HCT116 (cell line): Measurements from ENCODE around the gene KRTAP2-2. TPM values are rescaled to one million over a fixed set of nuclear protein-coding genes. Genes with fewer than 3 reads are reported as not detected.
A peak's percentile ranks its signal among the peaks of the same experiment; 100 is the strongest.

Experiments
- ATAC-seq: fragments of 200-7000 bp; cut with Tn5 transposase; 2 replicates; pipeline ENCODE4 v1.9.1; 2020; ENCODE audit warnings: mild to moderate bottlenecking, moderate library complexity
- BruUV-seq: library from RNA; stranded (reverse); fragments of 400-500 nt; replicated peaks from 2 replicates; lab custom pipeline; 2021; lab: Mats Ljungman, UMichigan
- CTCF ChIA-PET: fragments of 300-600 bp; sonication (Branson Sonifier 250); formaldehyde crosslinking; loops from one replicate; lab custom pipeline; 2021; ENCODE audit warnings: antibody characterized with exemption; lab: Charles Lee
- POLR2A ChIA-PET: fragments of 300-600, 350-600 bp; sonication (Branson Sonifier 250); formaldehyde crosslinking; loops from one replicate; lab custom pipeline; 2021; ENCODE audit warnings: antibody characterized with exemption; lab: Charles Lee
- RAD21 ChIA-PET, 2 experiments: fragments of 300-600 bp; sonication (Branson Sonifier 250); formaldehyde crosslinking; loops; one replicate each; lab custom pipeline; 2023; ENCODE audit warnings: low total read pairs in 2 of 2; ENCODE audit not compliant: uncharacterized antibody in 2 of 2, unreplicated experiment in 2 of 2, low non-redundant PET in 1 of 2; lab: Charles Lee
- DNase-seq: peaks from one replicate; pipeline ENCODE4 v3.0.0-alpha.2; 2010; ENCODE audit warnings: low read depth, low spot score
- H2AFZ ChIP-seq: fragments of 200-600 bp; shearing (Covaris generic), sonication (generic); 2 replicates; pipeline ENCODE4 v1.6.1; 2017; ENCODE audit warnings: low read depth, mixed run types, mixed read lengths, antibody characterized with exemption, low read length; ENCODE audit not compliant: poor library complexity, severe bottlenecking
- H3K27ac ChIP-seq: 2 replicates; pipeline ENCODE4 v1.5.1; 2012; ENCODE audit warnings: low read depth, low read length
- H3K27me3 ChIP-seq: fragments of 200-600 bp; sonication (generic); 2 replicates; pipeline ENCODE4 v1.6.1; 2016; ENCODE audit warnings: mixed run types, low read length, mixed read lengths; ENCODE audit not compliant: insufficient read depth
- H3K36me3 ChIP-seq, 2 experiments: fragments of 200-500 bp in 1 of 2; fragments of 200-600 bp in 1 of 2; sonication (Bioruptor generic) in 1 of 2; sonication (generic) in 1 of 2; 2 replicates each; pipeline versions ENCODE4 v1.5.1 to v1.6.1; 2014 to 2016; ENCODE audit warnings: low read length in 2 of 2, inconsistent platforms in 1 of 2, mixed read lengths in 1 of 2, mixed run types in 1 of 2; ENCODE audit not compliant: insufficient read depth in 2 of 2, control insufficient read depth in 1 of 2
- H3K4me1 ChIP-seq, 2 experiments: fragments of 200-600 bp in 1 of 2; sonication (generic) in 1 of 2; 2 replicates each; pipeline versions ENCODE4 v1.5.1 to v1.6.1; 2012 to 2017; ENCODE audit warnings: low read length in 2 of 2, inconsistent platforms in 1 of 2, mild to moderate bottlenecking in 1 of 2, mixed read lengths in 1 of 2, mixed run types in 1 of 2, moderate library complexity in 1 of 2; ENCODE audit not compliant: insufficient read depth in 2 of 2, control insufficient read depth in 1 of 2
- H3K4me2 ChIP-seq: fragments of 200-600 bp; sonication (generic); 2 replicates; pipeline ENCODE4 v1.6.1; 2017; ENCODE audit warnings: mixed run types, low read length, mixed read lengths
- H3K4me3 ChIP-seq, 2 experiments: fragments of 200-600 bp in 1 of 2; sonication (generic) in 1 of 2; replicated peaks in 1 of 2; 2 replicates each; pipeline ENCODE4 v1.5.1; 2011 to 2016; ENCODE audit warnings: low read length in 2 of 2, control low read depth in 1 of 2, low read depth in 1 of 2, mild to moderate bottlenecking in 1 of 2, mixed read lengths in 1 of 2, mixed run types in 1 of 2
- H3K79me2 ChIP-seq: fragments of 200-600 bp; sonication (generic); 2 replicates; pipeline ENCODE4 v1.6.1; 2017; ENCODE audit warnings: mild to moderate bottlenecking, mixed run types, low read length, moderate library complexity, mixed read lengths; ENCODE audit not compliant: insufficient read depth
- H3K9ac ChIP-seq: fragments of 200-600 bp; sonication (generic); 2 replicates; pipeline ENCODE4 v1.6.1; 2016; ENCODE audit warnings: low read length, mixed read lengths
- H3K9me2 ChIP-seq: fragments of 200-600 bp; sonication (generic), shearing (Covaris generic); 2 replicates; pipeline ENCODE4 v1.6.1; 2017; ENCODE audit warnings: mixed run types, mild to moderate bottlenecking, moderate library complexity; ENCODE audit not compliant: insufficient read depth
- H3K9me3 ChIP-seq, 2 experiments: fragments of 200-500 bp in 1 of 2; fragments of 200-600 bp in 1 of 2; sonication (Bioruptor generic) in 1 of 2; sonication (generic) in 1 of 2; 2 replicates each; pipeline ENCODE4 v1.6.1; 2014 to 2017; ENCODE audit warnings: low read length in 2 of 2, mixed read lengths in 2 of 2, inconsistent platforms in 1 of 2, low read depth in 1 of 2, mild to moderate bottlenecking in 1 of 2, mixed run types in 1 of 2, moderate library complexity in 1 of 2; ENCODE audit not compliant: control insufficient read depth in 1 of 2, insufficient read depth in 1 of 2
- H4K20me1 ChIP-seq: fragments of 200-600 bp; sonication (generic), shearing (Covaris generic); 2 replicates; pipeline ENCODE4 v1.6.1; 2017; ENCODE audit warnings: mixed run types, mild to moderate bottlenecking, moderate library complexity; ENCODE audit not compliant: insufficient read depth
- CBX3 ChIP-seq: IDR thresholded peaks from 2 replicates; pipeline ENCODE4 v1.6.1; 2012; ENCODE audit warnings: low read depth
- EGR1 ChIP-seq: IDR thresholded peaks from 2 replicates; pipeline ENCODE4 v1.6.1; 2012; ENCODE audit warnings: low read depth
- ELF1 ChIP-seq: IDR thresholded peaks from 2 replicates; pipeline ENCODE4 v1.6.1; 2012; ENCODE audit warnings: low read depth, borderline replicate concordance
- EZH2phosphoT487 ChIP-seq: fragments of 200-600 bp; IDR thresholded peaks from 2 replicates; pipeline ENCODE4 v1.6.1; 2018; ENCODE audit warnings: antibody characterized with exemption, borderline replicate concordance
- JUND ChIP-seq: IDR thresholded peaks from 2 replicates; pipeline ENCODE4 v1.6.1; 2012
- TCF7L2 ChIP-seq: IDR thresholded peaks from 2 replicates; pipeline ENCODE4 v1.7.0; 2011; ENCODE audit warnings: borderline replicate concordance, inconsistent platforms; ENCODE audit not compliant: insufficient read depth, insufficient read length; ENCODE audit errors: extremely low read depth
- YY1 ChIP-seq: IDR thresholded peaks from 2 replicates; pipeline ENCODE4 v1.6.1; 2011; ENCODE audit warnings: low read length, low read depth, moderate library complexity, mild to moderate bottlenecking; ENCODE audit not compliant: insufficient replicate concordance; ENCODE audit errors: extremely low read depth
- ZFX ChIP-seq: fragments of 450-650 bp; IDR thresholded peaks from 2 replicates; pipeline ENCODE4 v1.6.1; 2017
- intact Hi-C: fragments of 100-400 bp; cut with micrococcal nuclease; formaldehyde crosslinking; loops from 2 replicates; pipeline ENCODE4 v1.10.0; 2022
- total RNA-seq: library from RNA; stranded (reverse); gene quantifications from one replicate; pipeline ENCODE4 v1.2.1, GENCODE V29; 2021; ENCODE audit not compliant: unreplicated experiment
- TF ChIP-seq, protein P1 (sequence below): IDR thresholded peaks from 2 replicates; pipeline ENCODE4 v1.6.1; 2012
- TF ChIP-seq, protein P2 (sequence below), 3 experiments: fragments of 200-600 bp in 1 of 3; sonication (generic) in 1 of 3; IDR thresholded peaks in 2 of 3; conservative IDR thresholded peaks in 1 of 3; 2 replicates each; pipeline ENCODE4 v1.5.1; 2012 to 2017; ENCODE audit warnings: low read depth in 2 of 3, low read length in 2 of 3, antibody characterized with exemption in 1 of 3, borderline replicate concordance in 1 of 3, control low read depth in 1 of 3, mild to moderate bottlenecking in 1 of 3, mixed read lengths in 1 of 3, mixed run types in 1 of 3, moderate library complexity in 1 of 3; ENCODE audit not compliant: insufficient read depth in 1 of 3
- TF ChIP-seq, protein P3 (sequence below): IDR thresholded peaks from 2 replicates; pipeline ENCODE4 v1.6.1; 2012; ENCODE audit warnings: low read depth

KRTAP2-2 gene
- total RNA-seq, 1 experiment from 2014 or later = 1.2 TPM

DNA sequence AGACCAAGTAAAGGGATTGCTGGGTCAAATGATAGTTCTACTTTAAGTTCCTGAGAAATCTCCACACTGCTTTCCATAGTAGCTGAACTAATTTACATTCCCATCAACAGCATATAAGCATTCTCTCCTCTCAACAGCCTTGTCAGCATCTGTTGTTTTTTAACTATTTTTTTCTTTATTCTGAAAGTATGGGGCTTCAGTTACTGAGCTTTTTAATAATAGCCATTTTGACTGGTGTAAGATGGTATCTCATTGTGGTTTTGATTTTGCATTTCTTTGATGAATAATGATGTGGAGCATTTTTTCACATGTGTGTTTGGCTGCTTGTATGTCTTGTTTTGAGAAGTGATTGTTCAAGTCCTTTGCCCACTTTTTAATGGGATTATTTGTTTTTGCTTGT, 2.5 kb downstream of the KRTAP2-2 start:
- RAD21 ChIA-PET = no interaction called here
- DNase-seq (no peak), ATAC-seq (no peak)
- no peaks in the 10 kb centered on the region for H3K27me3 ChIP-seq
- H4K20me1 ChIP-seq = no peaks in the 10 kb centered on the region
- no peak overlapping the region for H3K4me2 ChIP-seq
- H3K4me1 ChIP-seq = no peaks in the 10 kb centered on the region; a peak in 1 of 4 replicates
- intact Hi-C loops = no loop called here
- H3K27ac ChIP-seq = no peak overlapping the region
- no peaks in the 10 kb centered on the region for H3K79me2 ChIP-seq
- no peaks in the 10 kb centered on the region for H3K9me2 ChIP-seq
- no peak overlapping the region for H3K9ac ChIP-seq
- H3K4me3 ChIP-seq = no peak overlapping the region
- POLR2A ChIA-PET = no interaction called here
- 0 out of 4 replicates have a peak, but pooled peaks cover 0 to 4% of the 10 kb centered on the region in 2 experiments for H3K36me3 ChIP-seq
- CTCF ChIA-PET = no interaction called here
- no peak overlapping the region for H2AFZ ChIP-seq
- peaks cover 0 to 19% of the 10 kb centered on the region in 2 experiments; a peak in 1 of 4 replicates for H3K9me3 ChIP-seq
- no peak for TF ChIP-seq CBX3
- no peak for TF ChIP-seq ELF1
- TF ChIP-seq TCF7L2 = no peak
- TF ChIP-seq, protein P1, sequence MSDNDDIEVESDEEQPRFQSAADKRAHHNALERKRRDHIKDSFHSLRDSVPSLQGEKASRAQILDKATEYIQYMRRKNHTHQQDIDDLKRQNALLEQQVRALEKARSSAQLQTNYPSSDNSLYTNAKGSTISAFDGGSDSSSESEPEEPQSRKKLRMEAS = no peak
- no peak for TF ChIP-seq ZFX
- no peak for TF ChIP-seq YY1
- TF ChIP-seq, protein P2, sequence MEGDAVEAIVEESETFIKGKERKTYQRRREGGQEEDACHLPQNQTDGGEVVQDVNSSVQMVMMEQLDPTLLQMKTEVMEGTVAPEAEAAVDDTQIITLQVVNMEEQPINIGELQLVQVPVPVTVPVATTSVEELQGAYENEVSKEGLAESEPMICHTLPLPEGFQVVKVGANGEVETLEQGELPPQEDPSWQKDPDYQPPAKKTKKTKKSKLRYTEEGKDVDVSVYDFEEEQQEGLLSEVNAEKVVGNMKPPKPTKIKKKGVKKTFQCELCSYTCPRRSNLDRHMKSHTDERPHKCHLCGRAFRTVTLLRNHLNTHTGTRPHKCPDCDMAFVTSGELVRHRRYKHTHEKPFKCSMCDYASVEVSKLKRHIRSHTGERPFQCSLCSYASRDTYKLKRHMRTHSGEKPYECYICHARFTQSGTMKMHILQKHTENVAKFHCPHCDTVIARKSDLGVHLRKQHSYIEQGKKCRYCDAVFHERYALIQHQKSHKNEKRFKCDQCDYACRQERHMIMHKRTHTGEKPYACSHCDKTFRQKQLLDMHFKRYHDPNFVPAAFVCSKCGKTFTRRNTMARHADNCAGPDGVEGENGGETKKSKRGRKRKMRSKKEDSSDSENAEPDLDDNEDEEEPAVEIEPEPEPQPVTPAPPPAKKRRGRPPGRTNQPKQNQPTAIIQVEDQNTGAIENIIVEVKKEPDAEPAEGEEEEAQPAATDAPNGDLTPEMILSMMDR (IDR thresholded peaks at IDR 0.05 in 2 of 3, conservative IDR thresholded peaks at IDR 0.05 in 1 of 3; ENCODE audit: borderline replicate concordance in 1 of 3, insufficient read depth in 1 of 3, low read depth in 2 of 3, low read length in 2 of 3) = no peak
- BruUV-seq = no TSS peak

DNA sequence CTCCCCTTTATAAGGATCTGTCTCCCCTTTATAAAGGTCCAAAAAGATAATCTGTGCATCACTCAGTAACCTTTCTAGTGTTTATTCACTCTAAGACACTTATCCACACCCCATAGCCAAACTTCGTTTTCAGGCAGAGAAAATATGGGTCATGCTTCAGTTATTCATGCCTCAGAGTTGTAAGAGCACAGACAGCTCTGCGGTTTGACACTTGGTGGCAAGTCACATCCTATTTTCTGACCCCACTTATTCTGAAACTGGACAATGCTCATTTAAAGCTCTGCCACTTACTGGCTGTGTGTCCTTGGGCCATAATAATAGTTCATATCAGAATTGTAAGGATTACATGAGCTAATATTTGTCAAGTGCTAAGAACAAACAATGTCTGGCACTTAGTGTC, 5.9 kb downstream of the KRTAP2-2 start:
- ChIA-PET CTCF (no interaction called here), POLR2A (no interaction called here), RAD21 (no interaction called here)
- Histone ChIP-seq H3K9me2 (no peaks in the 10 kb centered on the region), H2AFZ (peak overlapping the region; percentile 86), H4K20me1 (no peaks in the 10 kb centered on the region), H3K27me3 (no peaks in the 10 kb centered on the region), H3K9me3 (peaks cover 0 to 12% of the 10 kb centered on the region in 2 experiments; a peak in 1 of 4 replicates), H3K4me2 (no peak overlapping the region), H3K4me3 (no peak overlapping the region), H3K27ac (no peak overlapping the region), H3K9ac (no peak overlapping the region), H3K79me2 (no peaks in the 10 kb centered on the region), H3K36me3 (0 out of 4 replicates have a peak, but pooled peaks cover 0 to 4% of the 10 kb centered on the region in 2 experiments), H3K4me1 (no peaks in the 10 kb centered on the region; a peak in 1 of 4 replicates)
- BruUV-seq = no TSS peak
- TF ChIP-seq EZH2phosphoT487 (no peak), JUND (no peak), EGR1 (no peak)
- TF ChIP-seq, protein P3, sequence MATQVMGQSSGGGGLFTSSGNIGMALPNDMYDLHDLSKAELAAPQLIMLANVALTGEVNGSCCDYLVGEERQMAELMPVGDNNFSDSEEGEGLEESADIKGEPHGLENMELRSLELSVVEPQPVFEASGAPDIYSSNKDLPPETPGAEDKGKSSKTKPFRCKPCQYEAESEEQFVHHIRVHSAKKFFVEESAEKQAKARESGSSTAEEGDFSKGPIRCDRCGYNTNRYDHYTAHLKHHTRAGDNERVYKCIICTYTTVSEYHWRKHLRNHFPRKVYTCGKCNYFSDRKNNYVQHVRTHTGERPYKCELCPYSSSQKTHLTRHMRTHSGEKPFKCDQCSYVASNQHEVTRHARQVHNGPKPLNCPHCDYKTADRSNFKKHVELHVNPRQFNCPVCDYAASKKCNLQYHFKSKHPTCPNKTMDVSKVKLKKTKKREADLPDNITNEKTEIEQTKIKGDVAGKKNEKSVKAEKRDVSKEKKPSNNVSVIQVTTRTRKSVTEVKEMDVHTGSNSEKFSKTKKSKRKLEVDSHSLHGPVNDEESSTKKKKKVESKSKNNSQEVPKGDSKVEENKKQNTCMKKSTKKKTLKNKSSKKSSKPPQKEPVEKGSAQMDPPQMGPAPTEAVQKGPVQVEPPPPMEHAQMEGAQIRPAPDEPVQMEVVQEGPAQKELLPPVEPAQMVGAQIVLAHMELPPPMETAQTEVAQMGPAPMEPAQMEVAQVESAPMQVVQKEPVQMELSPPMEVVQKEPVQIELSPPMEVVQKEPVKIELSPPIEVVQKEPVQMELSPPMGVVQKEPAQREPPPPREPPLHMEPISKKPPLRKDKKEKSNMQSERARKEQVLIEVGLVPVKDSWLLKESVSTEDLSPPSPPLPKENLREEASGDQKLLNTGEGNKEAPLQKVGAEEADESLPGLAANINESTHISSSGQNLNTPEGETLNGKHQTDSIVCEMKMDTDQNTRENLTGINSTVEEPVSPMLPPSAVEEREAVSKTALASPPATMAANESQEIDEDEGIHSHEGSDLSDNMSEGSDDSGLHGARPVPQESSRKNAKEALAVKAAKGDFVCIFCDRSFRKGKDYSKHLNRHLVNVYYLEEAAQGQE = no peak
- TF ChIP-seq, protein P2 (IDR thresholded peaks at IDR 0.05 in 2 of 3, conservative IDR thresholded peaks at IDR 0.05 in 1 of 3; ENCODE audit: borderline replicate concordance in 1 of 3, insufficient read depth in 1 of 3, low read depth in 2 of 3, low read length in 2 of 3) = no peak
- ATAC-seq = no peak
- intact Hi-C loops = no loop called here
- DNase-seq = no peak
